OCI-LY7 (cell line): Measurements from ENCODE around the gene ZSCAN31.

Experiments
- EZH2phosphoT487 ChIP-seq: fragments of 200-600 bp; sonication (generic); IDR thresholded peaks from 2 replicates; pipeline ENCODE4 v1.6.1; 2018; ENCODE audit warnings: low read depth, borderline replicate concordance, mild to moderate bottlenecking, mixed run types, antibody characterized with exemption, low read length, moderate library complexity, mixed read lengths
- TF ChIP-seq, protein P1 (sequence below): fragments of 200-600 bp; sonication (generic); conservative IDR thresholded peaks from 2 replicates; pipeline ENCODE4 v1.5.1; 2014; ENCODE audit warnings: mild to moderate bottlenecking, antibody characterized with exemption, low read length, moderate library complexity, mixed read lengths

DNA sequence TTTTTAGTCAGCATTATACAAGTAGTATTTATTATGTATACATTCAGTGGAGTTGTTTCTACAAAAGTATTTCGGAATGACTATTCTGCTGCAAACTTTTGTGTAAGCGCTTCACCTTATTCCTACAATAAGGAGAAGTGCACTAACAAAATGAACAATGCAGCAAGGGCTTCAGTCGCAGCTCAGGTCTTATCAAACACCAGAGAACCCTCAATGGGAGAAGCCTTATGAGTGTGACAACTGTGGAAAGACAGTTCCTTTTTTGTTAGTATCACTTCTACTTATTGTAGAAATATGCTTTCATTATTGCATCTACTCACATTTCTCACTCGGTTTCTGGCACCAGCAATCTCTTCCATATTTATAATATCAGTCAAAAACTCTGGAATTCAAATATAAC lies 32.6 kb upstream of the ZSCAN31 start:
- TF ChIP-seq, protein P1, sequence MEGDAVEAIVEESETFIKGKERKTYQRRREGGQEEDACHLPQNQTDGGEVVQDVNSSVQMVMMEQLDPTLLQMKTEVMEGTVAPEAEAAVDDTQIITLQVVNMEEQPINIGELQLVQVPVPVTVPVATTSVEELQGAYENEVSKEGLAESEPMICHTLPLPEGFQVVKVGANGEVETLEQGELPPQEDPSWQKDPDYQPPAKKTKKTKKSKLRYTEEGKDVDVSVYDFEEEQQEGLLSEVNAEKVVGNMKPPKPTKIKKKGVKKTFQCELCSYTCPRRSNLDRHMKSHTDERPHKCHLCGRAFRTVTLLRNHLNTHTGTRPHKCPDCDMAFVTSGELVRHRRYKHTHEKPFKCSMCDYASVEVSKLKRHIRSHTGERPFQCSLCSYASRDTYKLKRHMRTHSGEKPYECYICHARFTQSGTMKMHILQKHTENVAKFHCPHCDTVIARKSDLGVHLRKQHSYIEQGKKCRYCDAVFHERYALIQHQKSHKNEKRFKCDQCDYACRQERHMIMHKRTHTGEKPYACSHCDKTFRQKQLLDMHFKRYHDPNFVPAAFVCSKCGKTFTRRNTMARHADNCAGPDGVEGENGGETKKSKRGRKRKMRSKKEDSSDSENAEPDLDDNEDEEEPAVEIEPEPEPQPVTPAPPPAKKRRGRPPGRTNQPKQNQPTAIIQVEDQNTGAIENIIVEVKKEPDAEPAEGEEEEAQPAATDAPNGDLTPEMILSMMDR: no peak
- TF ChIP-seq EZH2phosphoT487: no peak
